ENCODE results near the gene DPP10.

The DPP10 gene

DNA sequence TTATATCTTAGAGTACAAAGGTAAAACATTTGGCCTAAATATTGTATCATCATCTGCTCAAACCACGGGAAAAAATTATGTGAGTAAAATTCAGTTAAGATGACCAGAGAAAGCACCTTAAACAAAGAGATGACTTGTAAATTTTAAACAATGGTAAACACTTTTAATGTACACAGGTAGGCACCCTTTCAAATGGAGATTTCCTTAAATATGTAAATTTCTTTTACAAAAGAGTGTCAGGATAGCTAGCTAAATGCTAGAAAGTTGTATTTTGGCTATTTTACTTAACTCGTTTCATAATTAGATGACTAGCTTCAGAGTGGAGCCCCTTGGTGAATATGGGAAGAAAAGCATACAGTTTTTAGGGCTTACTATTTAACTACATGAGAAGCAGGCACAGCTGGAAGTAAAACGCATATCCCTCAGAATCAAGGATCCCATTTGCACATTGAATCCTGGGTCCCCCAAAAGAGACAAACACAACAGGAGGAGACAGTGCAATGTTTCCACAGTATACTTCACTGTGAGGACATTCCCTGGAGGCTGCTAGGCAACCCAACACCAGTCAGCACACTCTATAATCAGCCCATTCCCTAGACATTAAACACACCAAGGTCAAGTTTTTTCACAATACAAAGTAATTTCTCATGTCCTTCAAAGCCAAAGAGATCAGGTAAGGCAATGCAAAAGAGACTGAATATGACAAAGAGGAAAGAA lies 1154.4 kb downstream of the DPP10 start:
- CTCF ChIA-PET: interaction anchor here (0.6 kb wide), 1 partner anchor 401 kb away, joined by 6 read pairs; no protein-coding TSS in a partner anchor

DNA sequence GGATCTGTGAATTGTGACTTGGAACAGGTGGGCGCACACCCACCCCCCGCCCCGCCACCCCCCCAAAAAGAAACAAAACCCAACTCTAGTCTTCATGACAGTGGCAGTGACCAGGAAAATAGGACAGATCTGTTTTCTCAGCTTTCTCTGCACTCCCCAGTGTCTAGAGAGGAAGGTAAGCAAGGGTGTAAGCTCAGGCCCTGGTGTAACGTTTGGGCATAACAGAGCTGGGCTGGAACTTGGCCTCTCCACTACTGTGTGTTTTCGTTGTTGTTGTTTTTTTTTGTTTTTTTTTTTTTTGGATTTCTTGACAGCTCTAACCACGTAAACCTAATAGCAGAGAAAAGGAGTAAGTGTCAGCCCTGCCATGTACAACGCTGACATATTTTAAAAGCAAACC lies 1160.8 kb downstream of the DPP10 start:
- POLR2A ChIA-PET (ENCODE audit: low non-redundant PET): no interaction called here
- TF ChIP-seq CTCF (conservative IDR thresholded peaks at IDR 0.05; ENCODE audit: low read depth): no peak
- no peak overlapping the region for H3K27ac ChIP-seq
- no peak for DNase-seq (ENCODE audit: low spot score)
- CTCF ChIA-PET: no interaction called here

More for the DNA sequence above, 1154.4 kb downstream of the DPP10 start:
- H3K27ac ChIP-seq: no peak overlapping the region
- POLR2A ChIA-PET (ENCODE audit: low non-redundant PET): no interaction called here
- no peak for DNase-seq (ENCODE audit: low spot score)
- TF ChIP-seq CTCF (conservative IDR thresholded peaks at IDR 0.05; ENCODE audit: low read depth): no peak

- ChIA-PET POLR2A (ENCODE audit: low non-redundant PET) (no interaction called here), CTCF (no interaction called here)
- no peak overlapping the region for H3K27ac ChIP-seq
- DNase-seq (ENCODE audit: low spot score): no peak
- no peak for TF ChIP-seq CTCF (conservative IDR thresholded peaks at IDR 0.05; ENCODE audit: low read depth)
Measured at GRCh38 chr2:115606350-115606749, 1163.9 kb downstream of the DPP10 start.

DNA sequence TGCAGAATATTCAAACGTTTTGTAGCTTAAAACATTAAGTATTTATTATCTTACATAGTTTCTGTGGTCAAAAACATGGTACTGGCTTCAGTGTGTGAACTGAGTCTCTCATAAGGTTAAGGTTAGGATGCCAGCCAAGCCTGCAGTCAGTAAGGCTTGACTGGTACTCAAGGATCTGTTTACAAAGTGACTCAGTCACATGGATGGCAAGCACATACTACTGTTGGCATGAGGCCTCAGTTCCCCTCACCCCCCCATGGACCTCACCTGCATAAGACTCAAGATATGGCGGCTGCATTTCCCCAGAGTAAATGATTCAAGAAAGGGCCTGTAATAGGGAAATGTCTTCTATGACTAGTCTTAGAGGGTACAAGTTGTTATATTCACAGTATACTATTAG lies 1167.5 kb downstream of the DPP10 start:
- DNase-seq (ENCODE audit: low spot score): no peak
- POLR2A ChIA-PET (ENCODE audit: low non-redundant PET): no interaction called here
- no peak overlapping the region for H3K27ac ChIP-seq
- TF ChIP-seq CTCF (conservative IDR thresholded peaks at IDR 0.05; ENCODE audit: low read depth): no peak
- CTCF ChIA-PET: no interaction called here

- no peak overlapping the region for H3K27ac ChIP-seq
- no peak for DNase-seq (ENCODE audit: low spot score)
- CTCF ChIA-PET: no interaction called here
- TF ChIP-seq CTCF (conservative IDR thresholded peaks at IDR 0.05; ENCODE audit: low read depth): no peak
- POLR2A ChIA-PET (ENCODE audit: low non-redundant PET): no interaction called here
Measured at GRCh38 chr2:115610888-115611287, 1168.4 kb downstream of the DPP10 start.

DNA sequence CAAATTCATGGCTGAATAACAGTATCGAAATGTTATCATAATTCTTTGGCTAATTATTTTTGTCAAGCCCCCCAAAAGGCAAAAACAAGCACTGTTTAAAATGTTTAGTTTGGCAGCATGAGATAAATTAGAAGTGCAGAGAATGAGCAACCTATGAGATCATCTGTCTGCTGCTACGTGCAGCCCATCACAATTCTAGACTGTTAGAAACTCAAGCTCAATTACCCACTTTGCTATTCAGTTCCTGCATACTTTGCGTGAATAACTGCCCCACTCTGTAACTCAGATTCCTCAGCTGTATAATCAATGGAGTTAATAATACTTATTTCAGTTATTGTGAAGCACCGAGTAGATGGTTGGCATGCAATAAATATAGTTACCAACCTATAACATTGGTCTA lies 1181.9 kb downstream of the DPP10 start:
- CTCF ChIA-PET: no interaction called here
- POLR2A ChIA-PET (ENCODE audit: low non-redundant PET): no interaction called here
- H3K27ac ChIP-seq: no peak overlapping the region
- TF ChIP-seq CTCF (conservative IDR thresholded peaks at IDR 0.05; ENCODE audit: low read depth): no peak
- DNase-seq (ENCODE audit: low spot score): no peak
